K562 (cell line): ENCODE data around the gene UBXN11. TPM values are rescaled to one million over a fixed set of nuclear protein-coding genes. Genes with fewer than 3 reads are reported as not detected.
A peak's percentile ranks its signal among the peaks of the same experiment; 100 is the strongest.

Source experiments
- AFF1 ChIP-seq, 2 experiments: fragments of 450-650 bp; IDR thresholded peaks; 2 replicates each; pipeline ENCODE4 v1.6.1; 2018; ENCODE audit warnings: mild to moderate bottlenecking in 2 of 2, low read depth in 1 of 2; ENCODE audit not compliant: partially characterized antibody in 2 of 2
- BACH1 ChIP-seq: fragments of 200-800 bp; sonication (Bioruptor generic); IDR thresholded peaks from 2 replicates; pipeline ENCODE4 v1.6.1; 2016; ENCODE audit warnings: missing genetic modification characterization, missing compliant biosample characterization
- CBFB ChIP-seq: sonication (generic); formaldehyde crosslinking; IDR thresholded peaks from 2 replicates; pipeline ENCODE4 v1.4.0; 2020; ENCODE audit warnings: mild to moderate bottlenecking, missing genetic modification reagents
- CHD2 ChIP-seq: IDR thresholded peaks from 2 replicates; pipeline ENCODE4 v1.6.1; 2011; ENCODE audit warnings: low read depth, low read length
- CXXC5 ChIP-seq: fragments of 250-450 bp; sonication (Bioruptor Pico); IDR thresholded peaks from 2 replicates; pipeline ENCODE4 v1.8.0; 2022; ENCODE audit warnings: inconsistent platforms, mild to moderate bottlenecking, moderate library complexity
- JUND ChIP-seq, 2 experiments: IDR thresholded peaks; 2 replicates in 1 of 2; 3 replicates in 1 of 2; pipeline ENCODE4 v1.6.1; 2011; ENCODE audit warnings: borderline replicate concordance in 2 of 2, low read depth in 2 of 2, low read length in 2 of 2, improper control_type of control experiment in 1 of 2, missing biosample characterization in 1 of 2, missing genetic modification characterization in 1 of 2, missing genetic modification reagents in 1 of 2
- PCBP1 ChIP-seq: fragments of 200-400 bp; formaldehyde crosslinking; IDR thresholded peaks from 2 replicates; pipeline ENCODE4 v1.6.1; 2018; ENCODE audit warnings: mild to moderate bottlenecking, low read depth, low read length; ENCODE audit not compliant: poor library complexity, severe bottlenecking
- RBM22 ChIP-seq: fragments of 200-400 bp; formaldehyde crosslinking; IDR thresholded peaks from 2 replicates; pipeline ENCODE4 v1.6.1; 2018; ENCODE audit warnings: low read length, low read depth; ENCODE audit not compliant: poor library complexity, severe bottlenecking
- RERE ChIP-seq: sonication (generic); formaldehyde crosslinking; IDR thresholded peaks from 2 replicates; pipeline ENCODE4 v1.8.0; 2023; ENCODE audit warnings: missing genetic modification reagents, mild to moderate bottlenecking, borderline replicate concordance
- TAF1 ChIP-seq: IDR thresholded peaks from 2 replicates; pipeline ENCODE4 v1.6.1; 2011; ENCODE audit warnings: mild to moderate bottlenecking, low read length, moderate library complexity; ENCODE audit not compliant: insufficient read depth, control insufficient read depth, severe bottlenecking; ENCODE audit errors: extremely low read depth
- TCF7 ChIP-seq: sonication (generic); IDR thresholded peaks from 2 replicates; pipeline ENCODE4 v1.6.1; 2016; ENCODE audit warnings: antibody characterized with exemption, borderline replicate concordance
- TCFL5 ChIP-seq: fragments of 250-450 bp; sonication (Bioruptor Pico); conservative IDR thresholded peaks from 2 replicates; pipeline ENCODE4 v1.6.1; 2021; ENCODE audit warnings: mild to moderate bottlenecking, moderate library complexity, matching md5 sums
- XRCC3 ChIP-seq: fragments of 450-650 bp; IDR thresholded peaks from 2 replicates; pipeline ENCODE4 v1.6.1; 2017; ENCODE audit warnings: mild to moderate bottlenecking, moderate library complexity
- ZBTB34 ChIP-seq: fragments of 250-450 bp; sonication (Bioruptor Pico); IDR thresholded peaks from 2 replicates; pipeline ENCODE4 v1.8.0; 2021; ENCODE audit warnings: mild to moderate bottlenecking, moderate library complexity
- polyA plus RNA-seq, 8 experiments: library from polyadenylated mRNA; depleted of rRNA in 4 of 8; stranded (reverse) in 5 of 8; unstranded in 3 of 8; fragments of >200 nt; fragmentation: Nextera tagmentation in 2 of 8; fragmentation: Illumina TruSeq in 1 of 8; extraction: Ambion mirVana in 2 of 8; extraction: Trizol in 1 of 8; gene quantifications; 2 replicates each; pipeline versions ENCODE4 v1.2.1 to v1.2.3, GENCODE V29; 2011 to 2014; ENCODE audit warnings: inconsistent platforms in 1 of 8, missing spikeins in 1 of 8
- total RNA-seq, 7 experiments: library from RNA; depleted of rRNA in 6 of 7; stranded (reverse); fragments of >200 nt in 6 of 7; fragmentation: Illumina TruSeq in 2 of 7; extraction: Trizol in 2 of 7; gene quantifications; 2 replicates each; pipeline versions ENCODE4 v1.2.1 to v1.2.3, GENCODE V29; 2011 to 2021; ENCODE audit warnings: low replicate concordance in 1 of 7

The UBXN11 gene
- total and polyA plus RNA-seq, 9 of the 15 experiments (the other 6 are each of a cell fraction or from before 2014, with no cell fraction given): 0.48 to 34.3 (median 11.3) TPM

- peak; percentile 31; the same call in 1 of the 2 replicates for TF ChIP-seq JUND (IDR thresholded peaks at IDR 0.05; ENCODE audit: borderline replicate concordance, low read depth, low read length)
- TF ChIP-seq JUND (tag; IDR thresholded peaks at IDR 0.05; ENCODE audit: borderline replicate concordance, low read depth, low read length): peak; percentile 26; the same call in 1 of the 3 replicates
- no peak for TF ChIP-seq XRCC3
- peak; percentile 78 for TF ChIP-seq CHD2
- no peak for TF ChIP-seq ZBTB34 (CRISPR knock-in tag)
- TF ChIP-seq AFF1 (IDR thresholded peaks at IDR 0.05; ENCODE audit: low read depth in 1 of 2, partially characterized antibody in 2 of 2): peak in 1 of 2 experiments; percentile 24
- no peak; the same call in 1 of the 2 replicates for TF ChIP-seq TCFL5 (CRISPR knock-in tag)
- peak; percentile 84; the same call in 1 of the 2 replicates for TF ChIP-seq RERE
- peak; percentile 91 for TF ChIP-seq TAF1
- TF ChIP-seq RBM22: no peak
- 0 out of 2 replicates have a peak, but pooled peaks have one; percentile 40 for TF ChIP-seq TCF7
- TF ChIP-seq CXXC5 (CRISPR knock-in tag): peak; percentile 95
- peak; percentile 58 for TF ChIP-seq PCBP1
- TF ChIP-seq CBFB: peak; percentile 69; the same call in 1 of the 2 replicates
- no peak for TF ChIP-seq BACH1 (tag)
These were observed 72.4 kb downstream of the UBXN11 start, which contains the start of gene CEP85 (continued) for GRCh38 chr1:26233903-26234643.
